IMR-90 (cell line): Measurements from ENCODE around the gene CROCC.

Source experiments
- BHLHE40 ChIP-seq: fragments of 150-350 bp; IDR thresholded peaks from 2 replicates; pipeline ENCODE4 v1.6.1; 2016; ENCODE audit warnings: mild to moderate bottlenecking, low read depth, low read length
- CHD1 ChIP-seq: IDR thresholded peaks from 2 replicates; pipeline ENCODE4 v1.6.1; 2012; ENCODE audit warnings: low read depth, low read length, improper control_type of control experiment
- CTCF ChIP-seq: conservative IDR thresholded peaks from 2 replicates; pipeline ENCODE4 v1.5.1; 2012; ENCODE audit warnings: mild to moderate bottlenecking, low read depth, low read length, improper control_type of control experiment
- ELK1 ChIP-seq: fragments of 150-350 bp; IDR thresholded peaks from 2 replicates; pipeline ENCODE4 v1.6.1; 2016; ENCODE audit warnings: low read depth, mild to moderate bottlenecking, low read length, moderate library complexity, borderline replicate concordance
- FOS ChIP-seq: fragments of 150-350 bp; IDR thresholded peaks from 2 replicates; pipeline ENCODE4 v1.6.1; 2016; ENCODE audit warnings: low read depth, low read length
- MAFK ChIP-seq: IDR thresholded peaks from 2 replicates; pipeline ENCODE4 v1.6.1; 2012; ENCODE audit warnings: low read depth, low read length, improper control_type of control experiment
- MAZ ChIP-seq: IDR thresholded peaks from 2 replicates; pipeline ENCODE4 v1.6.1; 2012; ENCODE audit warnings: low read depth, mild to moderate bottlenecking, low read length, improper control_type of control experiment, moderate library complexity, borderline replicate concordance
- MXI1 ChIP-seq: IDR thresholded peaks from 2 replicates; pipeline ENCODE4 v1.6.1; 2012; ENCODE audit warnings: low read depth, mild to moderate bottlenecking, low read length, moderate library complexity, borderline replicate concordance
- POLR2A ChIP-seq: IDR thresholded peaks from 2 replicates; pipeline ENCODE4 v1.6.1; 2012; ENCODE audit warnings: mild to moderate bottlenecking, low read depth, low read length
- RAD21 ChIP-seq: IDR thresholded peaks from 2 replicates; pipeline ENCODE4 v1.6.1; 2012; ENCODE audit warnings: low read length, improper control_type of control experiment
- RFX5 ChIP-seq: IDR thresholded peaks from 2 replicates; pipeline ENCODE4 v1.8.0; 2012; ENCODE audit warnings: low read depth, mild to moderate bottlenecking, low read length, moderate library complexity
- SMC3 ChIP-seq: fragments of 150-350 bp; IDR thresholded peaks from 2 replicates; pipeline ENCODE4 v1.6.1; 2016; ENCODE audit warnings: low read depth, mild to moderate bottlenecking, antibody characterized with exemption, low read length, moderate library complexity

- TF ChIP-seq RFX5 (no peak), MXI1 (no peak), FOS (no peak), CTCF (no peak), BHLHE40 (no peak), CHD1 (no peak), POLR2A (no peak), ELK1 (no peak), RAD21 (no peak), MAFK (no peak), SMC3 (no peak), MAZ (no peak)
Measured at GRCh38 chr1:16961297-16962133, 39.8 kb downstream of the CROCC start.
